Measurements from ENCODE around the gene PLIN5. TPM values are rescaled to one million over a fixed set of nuclear protein-coding genes. Genes with fewer than 3 reads are reported as not detected.
A peak's percentile ranks its signal among the peaks of the same experiment; 100 is the strongest.

Gene PLIN5
- total and polyA plus RNA-seq, 2 of the 8 experiments (the other 6 are each of a cell fraction or from before 2014, with no cell fraction given), result 2.0 to 2.5 TPM

DNA sequence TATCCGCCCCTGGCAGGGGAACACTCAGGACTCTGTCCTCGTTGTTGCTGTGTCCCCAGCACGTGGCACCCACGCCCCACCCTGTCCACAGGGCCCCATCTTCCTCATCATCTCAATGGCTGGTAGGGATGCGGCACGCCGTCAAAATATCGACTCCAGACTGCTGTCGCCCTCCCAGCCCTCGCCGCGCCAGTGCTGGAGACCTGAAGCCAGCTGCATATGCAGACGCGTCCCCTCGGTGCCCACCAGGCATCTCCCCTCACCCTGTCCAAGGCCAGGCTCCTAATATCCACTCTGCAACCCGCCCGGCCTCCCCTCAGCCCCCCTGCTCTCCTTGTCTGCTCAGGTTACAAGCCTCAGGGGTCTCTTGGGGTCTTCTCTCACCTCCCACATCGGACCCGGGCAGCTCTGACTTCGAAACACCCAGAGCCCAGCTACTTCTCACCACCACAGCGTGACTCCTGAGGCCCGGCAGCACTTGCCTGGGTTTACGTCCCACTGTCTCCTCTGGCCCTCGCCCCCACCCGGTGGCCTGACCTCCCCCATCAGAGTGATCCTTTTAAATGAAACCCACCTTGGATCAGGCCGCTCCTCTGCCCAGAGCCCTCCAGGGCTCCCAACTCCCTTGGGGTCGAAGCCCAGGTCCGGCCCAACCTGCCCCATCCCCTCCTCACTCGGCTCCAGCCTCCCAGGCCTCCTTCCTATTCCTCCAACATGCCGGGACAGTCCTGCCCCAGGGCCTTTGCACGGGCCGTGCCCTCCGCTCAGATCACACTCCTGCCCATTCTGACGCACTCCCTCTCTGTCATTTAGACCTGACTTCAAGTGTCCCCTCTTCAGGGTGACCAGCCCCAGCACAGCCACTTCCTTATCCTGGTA is 29.2 kb downstream of the PLIN5 start:
- Histone ChIP-seq H2BK120ac (replicated peaks; ENCODE audit: low read depth, low read length) (no peak overlapping the region), H2AFZ (ENCODE audit: low read length) (no peak overlapping the region), H3K56ac (replicated peaks; ENCODE audit: insufficient read length, low read depth, low read length) (no peak overlapping the region), H4K91ac (replicated peaks; ENCODE audit: insufficient read length, low read length) (no peak overlapping the region), H2BK12ac (ENCODE audit: low read depth, low read length) (no peak overlapping the region), H3K23me2 (ENCODE audit: low read depth, low read length) (no peaks in the 10 kb centered on the region), H3K27ac (ENCODE audit: low read depth, low read length) (no peak overlapping the region), H3K23ac (ENCODE audit: insufficient read length) (no peak overlapping the region), H4K20me1 (replicated peaks in 1 of 2; ENCODE audit: control insufficient read depth in 1 of 2, insufficient read depth in 2 of 2, low read length in 2 of 2) (peaks cover 14 to 30% of the 10 kb centered on the region in 2 experiments), H2BK5ac (ENCODE audit: low read depth, low read length) (no peak overlapping the region), H3K18ac (ENCODE audit: extremely low read depth, low read length) (no peak overlapping the region), H4K5ac (ENCODE audit: insufficient read length, low read depth, low read length) (no peak overlapping the region), H2AK5ac (ENCODE audit: low read depth, low read length) (no peak overlapping the region), H3K4ac (replicated peaks; ENCODE audit: insufficient read length, low read depth, low read length) (no peak overlapping the region), H2BK15ac (ENCODE audit: low read length) (no peak overlapping the region), H3K4me1 (replicated peaks in 1 of 4; ENCODE audit: control insufficient read depth in 3 of 4, insufficient read depth in 4 of 4, low read length in 3 of 4) (no peaks in the 10 kb centered on the region), H3K27me3 (replicated peaks in 1 of 4; ENCODE audit: control insufficient read depth in 3 of 4, extremely low read depth in 1 of 4, insufficient read depth in 3 of 4, low read length in 3 of 4) (peaks cover 2 to 13% (median 11%) of the 10 kb centered on the region in 4 experiments; a peak in 6 of 7 replicates), H3K14ac (ENCODE audit: insufficient read length) (no peak overlapping the region), H3K4me2 (ENCODE audit: insufficient read depth in 1 of 2, low read depth in 2 of 2, low read length in 2 of 2) (no peak overlapping the region), H3K79me2 (ENCODE audit: control insufficient read depth in 1 of 2, insufficient read depth in 2 of 2, low read length in 2 of 2) (no peaks in the 10 kb centered on the region), H4K8ac (ENCODE audit: extremely low read depth, insufficient read depth, low read length) (no peak overlapping the region), H3K36me3 (ENCODE audit: control insufficient read depth in 2 of 4, insufficient read depth in 4 of 4, low read length in 3 of 4) (peaks cover under 1 to 33% (median 6%) of the 10 kb centered on the region in 4 experiments; a peak in 5 of 8 replicates), H3K9ac (replicated peaks in 1 of 4; ENCODE audit: extremely low read depth in 1 of 4, low read depth in 3 of 4, low read length in 3 of 4) (no peak overlapping the region), H3K4me3 (ENCODE audit: extremely low read depth in 1 of 4, insufficient read depth in 2 of 4, low read depth in 3 of 4, low read length in 4 of 4) (no peak overlapping the region), H3K79me1 (ENCODE audit: low read depth, low read length) (peaks cover 2% of the 10 kb centered on the region; the same call in 1 of the 2 replicates), H2BK20ac (ENCODE audit: low read length) (no peak overlapping the region), H3K9me3 (ENCODE audit: insufficient read depth in 2 of 2, low read depth in 1 of 2, low read length in 1 of 2) (no peaks in the 10 kb centered on the region)
- TF ChIP-seq TEAD4 (IDR thresholded peaks at IDR 0.05; ENCODE audit: low read depth, low read length) (no peak), KDM1A (IDR thresholded peaks at IDR 0.05; ENCODE audit: borderline replicate concordance, low read length) (peak; percentile 78)
- FAIRE-seq (no peak), DNase-seq (ENCODE audit: low read depth in 1 of 2, low spot score in 2 of 2) (no peak)
- WGBS, 2 experiments (ENCODE audit: extremely low coverage in 1 of 2, insufficient coverage in 1 of 2, insufficient read length in 1 of 2, insufficient replicate concordance in 2 of 2, low coverage in 1 of 2, low lambda C conversion rate in 2 of 2, missing lambda C conversion rate in 1 of 2), result 90% methylated on average over 31 of the region's 34 CpGs; no CpG with 5 or more reads in 1 of the 2 experiments
- ChIA-PET POLR2A (ENCODE audit: partially characterized antibody) (interaction anchor here (1.0 to 3.5 kb wide), 3 partner anchors 11 to 42 kb away, joined by 3 to 19 read pairs (median 18); partner anchors contain the start of gene PLIN4), CTCF (ENCODE audit: partially characterized antibody) (interaction anchor here (0.7 to 5.2 kb wide), 3 partner anchors 18 to 187 kb away, joined by 3 to 40 read pairs (median 4); no protein-coding TSS in a partner anchor)
